ENCODE measurements around the gene ELMO2.

Gene ELMO2

GRCh38 chr20:46366826-46367225 is 39.6 kb downstream of the ELMO2 start:
- no peaks in the 10 kb centered on the region for H3K9me3 Mint-ChIP-seq
- H3K36me3 Mint-ChIP-seq (ENCODE audit: low read depth) = peaks cover 90% of the 10 kb centered on the region
- no peak for DNase-seq
- no peak overlapping the region for H3K4me3 Mint-ChIP-seq
- H3K4me1 Mint-ChIP-seq (ENCODE audit: low read depth) = peaks cover 64% of the 10 kb centered on the region
- peak overlapping the region; percentile 80 for H3K27ac Mint-ChIP-seq
- H3K27me3 Mint-ChIP-seq = no peaks in the 10 kb centered on the region

GRCh38 chr20:46365487-46366220 is 40.8 kb downstream of the ELMO2 start:
- peaks cover 74% of the 10 kb centered on the region for H3K4me1 Mint-ChIP-seq (ENCODE audit: low read depth)
- H3K27me3 Mint-ChIP-seq = no peaks in the 10 kb centered on the region
- no peak overlapping the region for H3K4me3 Mint-ChIP-seq
- H3K36me3 Mint-ChIP-seq (ENCODE audit: low read depth) = peaks cover 90% of the 10 kb centered on the region
- H3K27ac Mint-ChIP-seq = peak overlapping the region; percentile 94
- no peak for DNase-seq
- H3K9me3 Mint-ChIP-seq = no peaks in the 10 kb centered on the region

GRCh38 chr20:46364670-46365486 is 41.5 kb downstream of the ELMO2 start:
- H3K4me3 Mint-ChIP-seq = peak overlapping the region; percentile 89
- peaks cover 87% of the 10 kb centered on the region for H3K36me3 Mint-ChIP-seq (ENCODE audit: low read depth)
- H3K4me1 Mint-ChIP-seq (ENCODE audit: low read depth) = peaks cover 77% of the 10 kb centered on the region
- no peak for DNase-seq
- peak overlapping the region; percentile 94 for H3K27ac Mint-ChIP-seq
- no peaks in the 10 kb centered on the region for H3K27me3 Mint-ChIP-seq
- no peaks in the 10 kb centered on the region for H3K9me3 Mint-ChIP-seq

GRCh38 chr20:46363874-46364669 is 42.3 kb downstream of the ELMO2 start:
- H3K36me3 Mint-ChIP-seq (ENCODE audit: low read depth) = peaks cover 88% of the 10 kb centered on the region
- H3K9me3 Mint-ChIP-seq = no peaks in the 10 kb centered on the region
- peak; percentile 91 for DNase-seq
- H3K27me3 Mint-ChIP-seq = no peaks in the 10 kb centered on the region
- H3K4me3 Mint-ChIP-seq = peak overlapping the region; percentile 89
- peak overlapping the region; percentile 94 for H3K27ac Mint-ChIP-seq
- H3K4me1 Mint-ChIP-seq (ENCODE audit: low read depth) = peaks cover 79% of the 10 kb centered on the region

- Mint-ChIP-seq H3K36me3 (ENCODE audit: low read depth) (peaks cover 88% of the 10 kb centered on the region), H3K9me3 (no peaks in the 10 kb centered on the region), H3K27ac (peak overlapping the region; percentile 94), H3K27me3 (no peaks in the 10 kb centered on the region), H3K4me3 (peak overlapping the region; percentile 89), H3K4me1 (ENCODE audit: low read depth) (peaks cover 79% of the 10 kb centered on the region)
- no peak for DNase-seq
These were observed 43.2 kb downstream of the ELMO2 start for GRCh38 chr20:46362921-46363867.

GRCh38 chr20:46361811-46362210 is 44.6 kb downstream of the ELMO2 start:
- Mint-ChIP-seq H3K9me3 (no peaks in the 10 kb centered on the region), H3K27ac (peak overlapping the region; percentile 94), H3K4me1 (ENCODE audit: low read depth) (peaks cover 90% of the 10 kb centered on the region), H3K4me3 (peak overlapping the region; percentile 89), H3K27me3 (no peaks in the 10 kb centered on the region), H3K36me3 (ENCODE audit: low read depth) (peaks cover 88% of the 10 kb centered on the region)
- no peak for DNase-seq

- H3K4me3 Mint-ChIP-seq = peak overlapping the region; percentile 89
- no peak for DNase-seq
- peaks cover 87% of the 10 kb centered on the region for H3K4me1 Mint-ChIP-seq (ENCODE audit: low read depth)
- H3K27me3 Mint-ChIP-seq = no peaks in the 10 kb centered on the region
- peaks cover 84% of the 10 kb centered on the region for H3K36me3 Mint-ChIP-seq (ENCODE audit: low read depth)
- peak overlapping the region; percentile 94 for H3K27ac Mint-ChIP-seq
- H3K9me3 Mint-ChIP-seq = no peaks in the 10 kb centered on the region
These were observed 45.0 kb downstream of the ELMO2 start for GRCh38 chr20:46361381-46361780.

GRCh38 chr20:46359233-46359751 is 47.1 kb downstream of the ELMO2 start:
- Mint-ChIP-seq H3K27ac (peak overlapping the region; percentile 88), H3K36me3 (ENCODE audit: low read depth) (peaks cover 82% of the 10 kb centered on the region), H3K4me3 (no peak overlapping the region), H3K9me3 (no peaks in the 10 kb centered on the region), H3K27me3 (no peaks in the 10 kb centered on the region), H3K4me1 (ENCODE audit: low read depth) (peaks cover 75% of the 10 kb centered on the region)
- no peak for DNase-seq

GRCh38 chr20:46358346-46359058 is 47.9 kb downstream of the ELMO2 start:
- no peaks in the 10 kb centered on the region for H3K9me3 Mint-ChIP-seq
- peaks cover 71% of the 10 kb centered on the region for H3K4me1 Mint-ChIP-seq (ENCODE audit: low read depth)
- H3K36me3 Mint-ChIP-seq (ENCODE audit: low read depth) = peaks cover 85% of the 10 kb centered on the region
- no peaks in the 10 kb centered on the region for H3K27me3 Mint-ChIP-seq
- no peak overlapping the region for H3K4me3 Mint-ChIP-seq
- DNase-seq = no peak
- H3K27ac Mint-ChIP-seq = peak overlapping the region; percentile 88

- no peak overlapping the region for H3K4me3 Mint-ChIP-seq
- H3K36me3 Mint-ChIP-seq (ENCODE audit: low read depth) = peaks cover 86% of the 10 kb centered on the region
- H3K9me3 Mint-ChIP-seq = no peaks in the 10 kb centered on the region
- peak overlapping the region; percentile 88 for H3K27ac Mint-ChIP-seq
- H3K4me1 Mint-ChIP-seq (ENCODE audit: low read depth) = peaks cover 57% of the 10 kb centered on the region
- no peaks in the 10 kb centered on the region for H3K27me3 Mint-ChIP-seq
- no peak for DNase-seq
These were observed 49.3 kb downstream of the ELMO2 start for GRCh38 chr20:46357030-46357514.

- H3K36me3 Mint-ChIP-seq (ENCODE audit: low read depth) = peaks cover 86% of the 10 kb centered on the region
- DNase-seq = no peak
- H3K4me3 Mint-ChIP-seq = no peak overlapping the region
- H3K9me3 Mint-ChIP-seq = no peaks in the 10 kb centered on the region
- H3K4me1 Mint-ChIP-seq (ENCODE audit: low read depth) = peaks cover 50% of the 10 kb centered on the region
- H3K27me3 Mint-ChIP-seq = no peaks in the 10 kb centered on the region
- peak overlapping the region; percentile 64 for H3K27ac Mint-ChIP-seq
These were observed 50.0 kb downstream of the ELMO2 start for GRCh38 chr20:46356195-46357029.

GRCh38 chr20:46355778-46356177 is 50.6 kb downstream of the ELMO2 start:
- H3K4me3 Mint-ChIP-seq = no peak overlapping the region
- H3K9me3 Mint-ChIP-seq = no peaks in the 10 kb centered on the region
- H3K36me3 Mint-ChIP-seq (ENCODE audit: low read depth) = peaks cover 86% of the 10 kb centered on the region
- DNase-seq = no peak
- no peaks in the 10 kb centered on the region for H3K27me3 Mint-ChIP-seq
- H3K4me1 Mint-ChIP-seq (ENCODE audit: low read depth) = peaks cover 49% of the 10 kb centered on the region
- peak overlapping the region; percentile 64 for H3K27ac Mint-ChIP-seq

Measured in activated T-cell treated with anti-CD3 and anti-CD28 coated beads, Interleukin-2, amount 50 U/mL, for 24 hours (primary cell).